Measurements from ENCODE around the gene PTPRO. TPM values are rescaled to one million over a fixed set of nuclear protein-coding genes. Genes with fewer than 3 reads are reported as not detected.

Gene PTPRO
- total RNA-seq, 1 donor from 2014 or later = 0.24 TPM

- Mint-ChIP-seq H3K27me3 (peaks cover 36% of the 10 kb centered on the region), H3K36me3 (ENCODE audit: insufficient read depth) (no peaks in the 10 kb centered on the region), H3K4me1 (ENCODE audit: low read depth) (no peaks in the 10 kb centered on the region), H3K9me3 (ENCODE audit: low read depth) (no peaks in the 10 kb centered on the region), H3K4me3 (ENCODE audit: low read depth) (no peak overlapping the region), H3K27ac (no peak overlapping the region)
- no peak for TF ChIP-seq CTCF (IDR thresholded peaks at IDR 0.05; ENCODE audit: unreplicated experiment)
- no peak for DNase-seq (ENCODE audit: low spot score, unreplicated experiment)
Measured at GRCh38 chr12:15468911-15469310, 146.6 kb downstream of the PTPRO start.

- Mint-ChIP-seq H3K4me1 (ENCODE audit: low read depth) (no peaks in the 10 kb centered on the region), H3K27ac (no peak overlapping the region), H3K27me3 (peaks cover 36% of the 10 kb centered on the region), H3K36me3 (ENCODE audit: insufficient read depth) (no peaks in the 10 kb centered on the region), H3K4me3 (ENCODE audit: low read depth) (no peak overlapping the region), H3K9me3 (ENCODE audit: low read depth) (no peaks in the 10 kb centered on the region)
- DNase-seq (ENCODE audit: low spot score, unreplicated experiment) = no peak
- TF ChIP-seq CTCF (IDR thresholded peaks at IDR 0.05; ENCODE audit: unreplicated experiment) = no peak
Measured at GRCh38 chr12:15469356-15469755, 147.0 kb downstream of the PTPRO start.

GRCh38 chr12:15472036-15472435 is 149.7 kb downstream of the PTPRO start:
- Mint-ChIP-seq H3K27ac (no peak overlapping the region), H3K9me3 (ENCODE audit: low read depth) (no peaks in the 10 kb centered on the region), H3K4me1 (ENCODE audit: low read depth) (no peaks in the 10 kb centered on the region), H3K27me3 (peaks cover 29% of the 10 kb centered on the region), H3K4me3 (ENCODE audit: low read depth) (no peak overlapping the region), H3K36me3 (ENCODE audit: insufficient read depth) (no peaks in the 10 kb centered on the region)
- no peak for DNase-seq (ENCODE audit: low spot score, unreplicated experiment)
- no peak for TF ChIP-seq CTCF (IDR thresholded peaks at IDR 0.05; ENCODE audit: unreplicated experiment)

- Mint-ChIP-seq H3K4me3 (ENCODE audit: low read depth) (no peak overlapping the region), H3K4me1 (ENCODE audit: low read depth) (no peaks in the 10 kb centered on the region), H3K9me3 (ENCODE audit: low read depth) (no peaks in the 10 kb centered on the region), H3K27me3 (peaks cover 19% of the 10 kb centered on the region), H3K36me3 (ENCODE audit: insufficient read depth) (no peaks in the 10 kb centered on the region), H3K27ac (no peak overlapping the region)
- no peak for TF ChIP-seq CTCF (IDR thresholded peaks at IDR 0.05; ENCODE audit: unreplicated experiment)
- no peak for DNase-seq (ENCODE audit: low spot score, unreplicated experiment)
Measured at GRCh38 chr12:15474766-15475165, 152.5 kb downstream of the PTPRO start.

- no peak for TF ChIP-seq CTCF (IDR thresholded peaks at IDR 0.05; ENCODE audit: unreplicated experiment)
- no peaks in the 10 kb centered on the region for H3K9me3 Mint-ChIP-seq (ENCODE audit: low read depth)
- peaks cover 7% of the 10 kb centered on the region for H3K27me3 Mint-ChIP-seq
- H3K36me3 Mint-ChIP-seq (ENCODE audit: insufficient read depth) = no peaks in the 10 kb centered on the region
- H3K4me3 Mint-ChIP-seq (ENCODE audit: low read depth) = no peak overlapping the region
- H3K4me1 Mint-ChIP-seq (ENCODE audit: low read depth) = no peaks in the 10 kb centered on the region
- no peak for DNase-seq (ENCODE audit: low spot score, unreplicated experiment)
- no peak overlapping the region for H3K27ac Mint-ChIP-seq
Measured at GRCh38 chr12:15477761-15478160, 155.5 kb downstream of the PTPRO start.

All from progenitor cell of endocrine pancreas (in vitro differentiated cells).